Adrenal gland (tissue), 5 donors: ENCODE results near the gene RGS14.

Source experiments
- POLR2A ChIP-seq, 2 donors: fragments of 450-650 bp; IDR thresholded peaks; one replicate each; pipeline ENCODE4 v1.6.1; 2017; ENCODE audit warnings: antibody characterized with exemption in 2 of 2, mild to moderate bottlenecking in 2 of 2, moderate library complexity in 1 of 2
- TF ChIP-seq, protein P1 (sequence below), 6 experiments: fragments of 450-650 bp in 4 of 6; fragments of 200-600 bp in 2 of 6; sonication (generic) in 1 of 6; IDR thresholded peaks; 1 replicate in 5 of 6; 2 replicates in 1 of 6; pipeline versions ENCODE4 v1.5.1 to v1.8.0; 2016 to 2021; ENCODE audit warnings: antibody characterized with exemption in 6 of 6, mild to moderate bottlenecking in 2 of 6, moderate library complexity in 1 of 6
- donor health status: DM: no; HTN: no; CAD: no.

DNA sequence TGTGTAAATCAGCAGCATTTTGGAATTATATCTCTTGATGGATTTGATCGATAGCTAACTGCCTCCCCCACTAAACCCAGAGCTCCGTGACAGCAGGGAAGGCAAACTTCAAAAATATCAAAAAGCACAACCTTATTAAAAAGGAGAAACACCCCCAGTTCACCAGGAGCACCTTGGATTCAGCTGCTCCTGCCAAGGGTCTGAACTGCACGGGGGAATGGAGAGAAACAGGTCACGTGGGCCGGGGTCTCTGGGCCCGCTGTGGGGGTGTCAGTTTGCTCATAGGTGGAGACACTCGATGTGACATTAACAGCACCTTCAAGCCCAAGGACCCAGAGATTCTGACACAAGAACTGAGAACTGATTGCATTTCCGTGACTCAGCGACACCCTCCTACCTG is 25.5 kb downstream of the RGS14 start:
- TF ChIP-seq, protein P1, sequence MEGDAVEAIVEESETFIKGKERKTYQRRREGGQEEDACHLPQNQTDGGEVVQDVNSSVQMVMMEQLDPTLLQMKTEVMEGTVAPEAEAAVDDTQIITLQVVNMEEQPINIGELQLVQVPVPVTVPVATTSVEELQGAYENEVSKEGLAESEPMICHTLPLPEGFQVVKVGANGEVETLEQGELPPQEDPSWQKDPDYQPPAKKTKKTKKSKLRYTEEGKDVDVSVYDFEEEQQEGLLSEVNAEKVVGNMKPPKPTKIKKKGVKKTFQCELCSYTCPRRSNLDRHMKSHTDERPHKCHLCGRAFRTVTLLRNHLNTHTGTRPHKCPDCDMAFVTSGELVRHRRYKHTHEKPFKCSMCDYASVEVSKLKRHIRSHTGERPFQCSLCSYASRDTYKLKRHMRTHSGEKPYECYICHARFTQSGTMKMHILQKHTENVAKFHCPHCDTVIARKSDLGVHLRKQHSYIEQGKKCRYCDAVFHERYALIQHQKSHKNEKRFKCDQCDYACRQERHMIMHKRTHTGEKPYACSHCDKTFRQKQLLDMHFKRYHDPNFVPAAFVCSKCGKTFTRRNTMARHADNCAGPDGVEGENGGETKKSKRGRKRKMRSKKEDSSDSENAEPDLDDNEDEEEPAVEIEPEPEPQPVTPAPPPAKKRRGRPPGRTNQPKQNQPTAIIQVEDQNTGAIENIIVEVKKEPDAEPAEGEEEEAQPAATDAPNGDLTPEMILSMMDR (IDR thresholded peaks at IDR 0.05): no peak
- TF ChIP-seq POLR2A (IDR thresholded peaks at IDR 0.05): no peak
